ENCODE measurements around the gene SPPL2A. TPM values are rescaled to one million over a fixed set of nuclear protein-coding genes. Genes with fewer than 3 reads are reported as not detected.

The SPPL2A gene
- total and polyA plus RNA-seq, 9 of the 15 experiments (the other 6 are each of a cell fraction or from before 2014, with no cell fraction given): 9.8 to 66.1 (median 38.0) TPM

DNA sequence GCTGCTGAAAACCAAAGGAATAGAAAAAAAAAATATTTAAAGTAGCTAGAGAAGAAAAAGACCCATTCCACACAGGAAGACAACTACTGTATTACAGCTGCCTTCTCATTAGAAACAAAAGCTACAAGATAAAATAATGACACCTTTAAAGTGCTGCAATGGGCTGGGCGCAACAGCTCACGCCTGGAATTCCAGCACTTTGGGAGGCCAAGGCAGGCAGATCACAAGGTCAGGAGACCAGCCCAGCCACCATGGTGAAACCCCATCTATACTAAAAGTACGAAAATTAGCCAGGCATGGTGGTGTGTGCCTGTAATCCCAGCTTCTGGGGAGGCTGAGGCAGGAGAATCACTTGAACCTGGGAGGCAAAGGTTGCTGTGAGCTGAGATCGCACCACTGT is 110.0 kb downstream of the SPPL2A start:
- TF ChIP-seq ZNF778 (CRISPR knock-in tag; IDR thresholded peaks at IDR 0.05) (no peak), U2AF2 (optimal IDR thresholded peaks at IDR 0.05; ENCODE audit: low read depth, low read length) (no peak)
- 91% methylated on average over 4 of the region's 4 CpGs for WGBS (ENCODE audit: insufficient coverage, low coverage, missing lambda C conversion rate)
- CTCF ChIA-PET (ENCODE audit: low intra/inter-chr PET ratio): no interaction called here

DNA sequence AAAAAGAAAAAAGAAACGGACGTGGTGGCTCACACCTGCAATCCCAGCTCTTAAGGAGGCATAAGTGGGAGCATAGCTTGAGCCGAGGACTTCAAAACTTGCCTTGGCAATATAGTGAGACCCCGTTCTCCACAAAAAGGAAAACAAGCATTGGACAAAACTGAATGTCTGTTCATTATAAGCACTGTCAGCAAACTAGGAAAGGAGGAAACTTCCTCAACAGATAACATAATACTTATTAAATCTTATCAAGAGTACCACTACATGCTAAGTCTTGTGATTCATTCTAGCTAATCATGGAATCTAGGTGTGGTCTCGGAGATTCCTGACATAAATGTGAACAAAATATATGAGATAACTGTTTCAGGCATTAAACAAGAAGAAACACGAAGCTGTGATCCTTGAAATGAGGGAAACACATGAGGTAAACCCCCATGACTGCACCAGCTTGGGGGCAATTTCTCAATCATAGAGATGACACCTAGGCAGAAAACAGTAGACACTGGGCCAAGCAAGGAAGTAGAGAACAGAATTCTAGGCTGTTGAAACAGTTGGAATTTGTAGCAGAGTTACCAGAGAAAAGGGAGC is 112.3 kb downstream of the SPPL2A start:
- peaks cover 6% of the 10 kb centered on the region; the same call in 1 of the 3 replicates for H3K79me2 ChIP-seq (ENCODE audit: control insufficient read depth, insufficient read depth, low read length)
- H3K27ac ChIP-seq (ENCODE audit: extremely low read depth, low read depth, low read length): peak overlapping the region; percentile 26; the same call in 2 of the 3 replicates
- intact Hi-C loops (cut with micrococcal nuclease): no loop called here
- H3K9me1 ChIP-seq (ENCODE audit: control insufficient read depth, insufficient read depth, low read length): no peaks in the 10 kb centered on the region
- no peak overlapping the region for H3K4me3 ChIP-seq
- POLR2A ChIA-PET: interaction anchor here (0.6 kb wide), 1 partner anchor 232 kb away, joined by 3 read pairs; no protein-coding TSS in a partner anchor
- no peak overlapping the region for H2AFZ ChIP-seq (ENCODE audit: low read depth, low read length)
- no peaks in the 10 kb centered on the region for H3K27me3 ChIP-seq (ENCODE audit: control insufficient read depth in 2 of 2, insufficient read depth in 2 of 2, low read length in 2 of 2)
- no peaks in the 10 kb centered on the region for H3K9me3 ChIP-seq (replicated peaks; ENCODE audit: control insufficient read depth, insufficient read depth, low read depth, low read length)
- no TSS peak for BruUV-seq (replicated peaks)
- in situ Hi-C loops (cut with MboI): no loop called here
- WGBS (ENCODE audit: insufficient coverage, low coverage, missing lambda C conversion rate): 69% methylated on average over 6 of the region's 6 CpGs
- peaks cover 87% of the 10 kb centered on the region for H3K36me3 ChIP-seq (ENCODE audit: control insufficient read depth, insufficient read depth, low read length)
- FAIRE-seq (no peak), DNase-seq (ENCODE audit: extremely low read depth in 1 of 4, low spot score in 3 of 4) (no peak), ATAC-seq (no peak)
- CTCF ChIA-PET (ENCODE audit: low intra/inter-chr PET ratio): no interaction called here
- H3K9ac ChIP-seq (ENCODE audit: insufficient read depth in 1 of 2, low read depth in 2 of 2, low read length in 2 of 2): no peak overlapping the region; a peak in 1 of 4 replicates
- H4K20me1 ChIP-seq (replicated peaks; ENCODE audit: control insufficient read depth, insufficient read depth, low read length): no peaks in the 10 kb centered on the region
- H3K4me1 ChIP-seq (replicated peaks in 1 of 2; ENCODE audit: control insufficient read depth in 2 of 2, insufficient read depth in 2 of 2, low read length in 2 of 2): no peaks in the 10 kb centered on the region
- H3K4me2 ChIP-seq (ENCODE audit: insufficient read depth, low read length): no peak overlapping the region
- no peak for TF ChIP-seq MYBL2 (IDR thresholded peaks at IDR 0.05; ENCODE audit: low read depth)
- no peak for TF ChIP-seq MYBL2 (CRISPR knock-in tag; IDR thresholded peaks at IDR 0.05; ENCODE audit: borderline replicate concordance)
- TF ChIP-seq NCOA4 (IDR thresholded peaks at IDR 0.05; ENCODE audit: partially characterized antibody): no peak
- peak; percentile 57; the same call in 1 of the 2 replicates for TF ChIP-seq ZNF316 (IDR thresholded peaks at IDR 0.05)
- TF ChIP-seq USF2 (CRISPR knock-in tag; IDR thresholded peaks at IDR 0.05): no peak
- TF ChIP-seq RBM15 (IDR thresholded peaks at IDR 0.05; ENCODE audit: insufficient read depth, low read length): no peak
- TF ChIP-seq ZNF431 (CRISPR knock-in tag; IDR thresholded peaks at IDR 0.05): no peak
- TF ChIP-seq STAT5A (IDR thresholded peaks at IDR 0.05; ENCODE audit: borderline replicate concordance, low read length): no peak
- TF ChIP-seq HMG20A (CRISPR knock-in tag; conservative IDR thresholded peaks at IDR 0.05): no peak
- TF ChIP-seq ZNF77 (CRISPR knock-in tag; IDR thresholded peaks at IDR 0.05): no peak
- no peak for TF ChIP-seq BACH1 (tag; IDR thresholded peaks at IDR 0.05)
- TF ChIP-seq KLF13 (tag; IDR thresholded peaks at IDR 0.05; ENCODE audit: borderline replicate concordance, low read depth): no peak
- TF ChIP-seq SRF (CRISPR knock-in tag; IDR thresholded peaks at IDR 0.05): no peak
- TF ChIP-seq DPF2 (IDR thresholded peaks at IDR 0.05): no peak

More for the DNA sequence above, 110.0 kb downstream of the SPPL2A start:
- no TSS peak for BruUV-seq (replicated peaks)
- Histone ChIP-seq H3K4me3 (no peak overlapping the region), H3K4me1 (replicated peaks in 1 of 2; ENCODE audit: control insufficient read depth in 2 of 2, insufficient read depth in 2 of 2, low read length in 2 of 2) (no peaks in the 10 kb centered on the region), H4K20me1 (replicated peaks; ENCODE audit: control insufficient read depth, insufficient read depth, low read length) (no peaks in the 10 kb centered on the region), H3K36me3 (ENCODE audit: control insufficient read depth, insufficient read depth, low read length) (peaks cover 85% of the 10 kb centered on the region), H3K4me2 (ENCODE audit: insufficient read depth, low read length) (no peak overlapping the region), H3K27ac (ENCODE audit: extremely low read depth, low read depth, low read length) (no peak overlapping the region), H2AFZ (ENCODE audit: low read depth, low read length) (no peak overlapping the region), H3K9me1 (ENCODE audit: control insufficient read depth, insufficient read depth, low read length) (no peaks in the 10 kb centered on the region), H3K9ac (ENCODE audit: insufficient read depth in 1 of 2, low read depth in 2 of 2, low read length in 2 of 2) (no peak overlapping the region), H3K27me3 (ENCODE audit: control insufficient read depth in 2 of 2, insufficient read depth in 2 of 2, low read length in 2 of 2) (no peaks in the 10 kb centered on the region), H3K79me2 (ENCODE audit: control insufficient read depth, insufficient read depth, low read length) (peaks cover 4% of the 10 kb centered on the region; the same call in 1 of the 3 replicates), H3K9me3 (replicated peaks; ENCODE audit: control insufficient read depth, insufficient read depth, low read depth, low read length) (no peaks in the 10 kb centered on the region)
- ATAC-seq (no peak), DNase-seq (ENCODE audit: extremely low read depth in 1 of 4, low spot score in 3 of 4) (no peak), FAIRE-seq (no peak)
- intact Hi-C loops (cut with micrococcal nuclease) (no loop called here), in situ Hi-C loops (cut with MboI) (no loop called here)
- POLR2A ChIA-PET: interaction anchor here (0.7 kb wide), 1 partner anchor 111 kb away, joined by 3 read pairs; no protein-coding TSS in a partner anchor
